Activated CD4-positive, alpha-beta T cell treated with anti-CD3 and anti-CD28 coated beads, Interleukin-10, Interleukin-2, amounts not matched to agents 100 ng/mL and 50 ng/mL, durations not matched to agents 16 hours and 8 hours (primary cell): ENCODE data around the gene ARHGAP26.

Experiments used
- DNase-seq: peaks from one replicate; pipeline ENCODE4 v3.0.0-alpha.2; 2020

ARHGAP26 gene

GRCh38 chr5:143236682-143237081 is 466.5 kb downstream of the ARHGAP26 start:
- DNase-seq: no peak

DNA sequence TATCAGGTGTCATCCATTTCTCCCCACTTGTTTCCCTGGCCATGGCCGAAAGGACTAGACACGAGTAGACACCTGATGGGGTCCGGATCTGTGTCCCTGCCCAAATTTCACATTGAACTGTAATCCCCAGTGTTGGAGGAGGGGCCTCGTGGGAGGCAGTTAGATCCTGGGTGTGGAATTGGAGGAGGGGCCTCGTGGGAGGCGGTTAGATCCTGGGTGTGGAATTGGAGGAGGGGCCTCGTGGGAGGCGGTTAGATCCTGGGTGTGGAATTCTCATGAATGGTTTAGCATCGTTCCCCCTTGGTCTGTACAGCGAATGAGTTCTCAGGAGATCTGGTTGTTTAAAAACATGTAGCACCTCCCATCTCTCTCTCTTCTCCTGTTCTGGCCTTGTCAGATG is 467.5 kb downstream of the ARHGAP26 start:
- DNase-seq: no peak

DNA sequence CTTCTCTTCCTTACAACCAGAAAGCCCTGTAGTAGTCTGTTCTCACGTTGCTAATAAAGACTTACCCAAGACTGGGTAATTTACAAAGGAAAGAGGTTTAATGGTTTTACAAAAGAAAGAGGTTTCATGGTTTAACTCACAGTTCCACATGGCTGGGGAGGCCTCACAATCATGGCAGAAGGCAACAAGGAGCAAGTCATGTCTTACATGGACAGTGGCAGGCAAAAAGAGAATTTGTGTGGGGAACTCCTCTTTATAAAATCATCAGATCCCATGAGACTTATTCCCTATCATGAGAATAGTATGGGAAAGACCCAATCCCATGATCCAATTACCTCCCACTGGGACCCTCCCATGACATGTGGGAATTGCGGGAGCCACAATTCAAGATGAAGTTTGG is 468.4 kb downstream of the ARHGAP26 start:
- DNase-seq: no peak

- DNase-seq: no peak
Measured at GRCh38 chr5:143239882-143240518, 469.8 kb downstream of the ARHGAP26 start.

GRCh38 chr5:143241892-143242291 is 471.7 kb downstream of the ARHGAP26 start:
- DNase-seq: no peak

DNA sequence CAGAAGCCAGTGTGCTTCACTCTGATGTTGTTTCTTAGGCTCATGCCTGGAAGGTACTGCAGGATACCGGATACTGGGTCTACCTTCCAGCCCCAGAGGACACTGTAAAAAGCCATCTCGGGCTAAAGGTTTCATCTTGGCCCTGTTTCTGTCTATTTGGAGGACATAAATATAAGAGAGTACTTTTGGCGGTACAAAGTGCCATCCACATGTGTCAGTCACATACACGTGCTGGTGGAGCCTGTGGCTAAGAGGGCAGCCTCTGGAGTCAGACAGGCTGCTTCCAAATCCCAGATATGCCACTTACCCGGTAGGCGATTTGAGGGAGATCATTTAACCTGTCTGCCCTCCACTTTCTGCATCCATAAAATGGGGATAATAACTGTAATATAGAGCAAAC is 472.9 kb downstream of the ARHGAP26 start:
- DNase-seq: no peak

GRCh38 chr5:143244000-143244736 is 474.0 kb downstream of the ARHGAP26 start:
- no peak for DNase-seq

- DNase-seq: no peak
Measured at GRCh38 chr5:143244990-143245389, 474.8 kb downstream of the ARHGAP26 start.

DNA sequence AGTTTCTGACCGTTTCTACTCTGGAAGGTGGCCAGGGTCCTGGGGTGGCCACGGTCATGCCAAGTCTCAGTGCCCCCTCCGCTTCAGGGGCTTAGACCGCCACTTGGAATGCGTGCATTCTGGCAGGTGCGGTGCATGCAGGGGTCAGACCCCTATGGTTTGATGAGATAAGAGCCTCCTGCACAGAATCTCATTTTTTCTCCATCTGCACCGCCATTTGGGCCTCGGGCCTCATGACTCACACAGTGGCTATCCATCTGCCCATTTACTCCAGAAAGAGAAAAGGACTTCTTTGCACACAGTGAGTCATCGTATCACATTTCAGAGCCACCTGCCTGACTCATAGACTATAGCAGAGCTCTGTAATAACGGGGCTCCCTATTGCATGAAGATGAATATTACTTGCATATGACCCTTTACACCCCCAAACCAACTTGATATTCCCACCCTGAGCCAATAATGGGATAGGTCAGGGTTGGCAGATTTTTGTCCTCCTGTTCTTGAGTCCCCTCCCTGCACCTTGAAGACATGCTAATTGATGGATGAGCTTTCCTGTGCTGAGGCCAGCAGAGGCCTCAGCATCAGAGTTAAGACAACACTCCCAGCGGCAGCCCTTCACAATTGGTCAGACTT is 475.9 kb downstream of the ARHGAP26 start:
- DNase-seq: no peak

DNA sequence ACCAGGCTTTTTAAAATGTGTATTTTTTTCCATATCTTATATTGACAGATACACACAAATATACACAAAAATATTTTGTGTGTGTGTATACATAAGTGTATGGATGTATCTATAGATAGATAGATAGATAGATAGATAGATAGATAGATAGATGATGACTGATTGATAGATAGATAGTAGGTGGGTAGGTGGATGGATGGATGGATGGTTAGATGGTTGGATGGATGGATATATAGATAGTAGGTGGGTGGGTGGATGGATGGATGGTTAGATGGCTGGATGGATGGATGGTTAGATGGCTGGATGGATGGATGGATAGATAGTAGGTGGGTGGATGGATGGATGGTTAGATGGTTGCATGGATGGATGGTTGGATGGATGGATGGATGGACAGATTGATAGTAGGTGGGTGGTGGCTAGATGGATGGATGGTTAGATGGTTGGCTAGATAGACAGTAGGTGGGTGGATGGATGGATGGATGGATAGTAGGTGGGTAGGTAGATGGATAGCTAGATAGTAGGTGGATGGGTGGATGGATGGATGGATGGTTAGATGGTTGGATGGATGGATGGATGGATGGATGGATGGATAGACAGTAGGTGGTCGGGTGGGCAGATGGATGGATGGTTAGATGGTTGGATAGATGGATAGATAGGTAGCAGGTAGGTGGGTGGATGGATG is 477.1 kb downstream of the ARHGAP26 start:
- no peak for DNase-seq

- no peak for DNase-seq
Measured at GRCh38 chr5:143248391-143248790, 478.2 kb downstream of the ARHGAP26 start.

- DNase-seq: no peak
Measured at GRCh38 chr5:143248822-143249579, 478.8 kb downstream of the ARHGAP26 start.

DNA sequence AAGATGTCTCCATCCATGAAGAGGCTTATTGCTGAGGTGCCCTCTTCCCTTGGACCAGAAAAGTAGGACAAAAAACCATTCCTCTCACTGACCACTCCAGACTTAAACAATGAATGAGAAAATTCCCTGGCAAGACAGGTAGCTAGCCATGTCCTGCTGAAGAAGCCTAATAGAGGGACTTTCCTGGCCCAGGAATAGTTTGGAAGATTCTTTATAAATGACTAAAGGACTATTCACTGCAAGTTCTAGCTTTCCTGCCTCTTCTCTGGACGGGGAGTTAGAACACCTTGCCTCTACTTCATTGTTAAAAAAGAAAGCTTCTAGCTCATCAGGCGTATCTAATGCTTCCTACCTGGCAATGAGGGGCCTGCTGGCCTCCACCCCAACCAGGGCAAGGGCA is 479.7 kb downstream of the ARHGAP26 start:
- DNase-seq: no peak

DNA sequence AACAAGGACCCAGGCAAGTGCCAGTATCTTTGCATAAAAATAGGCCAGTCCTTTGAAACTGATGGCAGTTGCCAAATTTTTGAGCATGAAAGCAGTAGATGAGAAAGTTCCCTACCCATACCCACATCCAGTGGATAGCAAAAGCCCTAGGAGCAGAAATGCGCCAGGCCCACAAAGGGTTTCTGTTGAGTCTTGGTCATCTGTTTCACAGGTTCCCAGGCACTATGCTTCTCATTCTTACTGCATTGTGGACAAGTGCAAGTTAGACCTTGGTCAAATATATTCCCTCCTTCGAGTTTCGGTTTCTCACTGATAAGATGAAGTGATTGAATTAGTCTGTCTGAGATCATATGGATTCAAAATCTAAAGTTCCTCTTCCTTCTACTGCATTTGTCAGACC is 481.0 kb downstream of the ARHGAP26 start:
- DNase-seq: no peak

GRCh38 chr5:143251946-143252345 is 481.8 kb downstream of the ARHGAP26 start:
- DNase-seq: no peak

DNA sequence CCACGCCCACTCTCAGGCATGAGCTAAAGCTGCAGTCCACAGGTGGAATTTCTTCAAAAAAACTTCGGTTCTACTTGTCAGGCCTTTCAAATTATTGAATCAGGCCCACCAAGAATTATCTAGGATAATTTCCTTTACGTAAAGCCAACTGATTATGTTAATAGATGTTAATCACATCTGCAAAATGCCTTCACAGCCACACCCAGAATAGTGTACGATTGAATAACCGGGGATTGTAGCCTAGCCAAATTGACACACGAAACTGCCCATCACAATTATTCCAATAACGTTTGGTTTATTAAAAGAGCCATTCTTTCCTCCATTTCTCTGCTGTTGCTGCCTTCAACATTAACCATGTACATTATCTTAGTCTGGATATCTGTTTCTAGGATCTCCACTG is 484.6 kb downstream of the ARHGAP26 start:
- no peak for DNase-seq

- no peak for DNase-seq
Measured at GRCh38 chr5:143258559-143259253, 488.5 kb downstream of the ARHGAP26 start.

DNA sequence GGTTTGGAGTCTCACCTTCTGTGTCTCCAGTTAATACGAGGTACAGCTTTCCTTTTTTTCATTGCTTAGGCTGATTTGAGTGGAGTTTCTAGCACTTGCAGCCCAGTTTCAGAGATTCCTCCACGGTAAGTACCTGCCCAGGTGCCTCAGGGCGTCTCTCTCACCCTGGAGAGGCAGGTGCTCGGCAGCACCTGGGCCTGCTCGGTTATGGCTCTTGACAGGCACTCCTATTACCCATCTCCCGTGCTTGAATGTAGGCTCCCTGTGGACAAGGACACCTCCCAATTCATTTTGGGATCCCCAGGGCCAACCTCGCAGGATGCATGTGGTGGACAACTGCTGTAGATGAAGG is 489.1 kb downstream of the ARHGAP26 start:
- no peak for DNase-seq

DNA sequence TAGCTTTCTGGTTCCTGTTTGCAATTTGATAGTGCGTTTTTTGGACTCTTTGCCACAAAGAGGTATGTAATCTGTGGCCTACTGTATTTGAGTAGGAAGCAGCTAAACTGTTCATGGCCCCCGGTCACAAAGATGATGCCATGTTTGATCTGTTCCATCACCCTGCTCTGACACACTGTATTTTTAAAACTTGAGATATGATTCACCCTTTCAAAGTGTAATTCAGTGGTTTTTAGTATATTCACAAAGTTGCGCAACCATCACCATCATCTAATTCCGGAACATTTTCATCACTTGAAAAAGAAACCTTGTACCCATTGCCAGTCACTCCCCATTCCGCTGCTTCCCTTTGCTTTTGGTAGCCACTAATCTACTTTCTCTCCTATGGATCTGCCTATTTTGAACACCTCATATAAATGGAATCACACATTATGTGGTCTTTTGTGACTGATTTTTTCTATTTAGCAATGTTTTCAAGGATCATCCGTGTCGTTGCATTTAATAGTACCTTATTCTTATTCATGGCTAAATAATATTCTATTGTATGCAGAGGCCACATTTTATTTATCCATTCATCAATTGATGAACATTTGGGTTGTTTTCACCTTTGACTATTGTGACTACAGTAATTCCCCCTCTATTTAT is 491.7 kb downstream of the ARHGAP26 start:
- peak; percentile 33 for DNase-seq

DNA sequence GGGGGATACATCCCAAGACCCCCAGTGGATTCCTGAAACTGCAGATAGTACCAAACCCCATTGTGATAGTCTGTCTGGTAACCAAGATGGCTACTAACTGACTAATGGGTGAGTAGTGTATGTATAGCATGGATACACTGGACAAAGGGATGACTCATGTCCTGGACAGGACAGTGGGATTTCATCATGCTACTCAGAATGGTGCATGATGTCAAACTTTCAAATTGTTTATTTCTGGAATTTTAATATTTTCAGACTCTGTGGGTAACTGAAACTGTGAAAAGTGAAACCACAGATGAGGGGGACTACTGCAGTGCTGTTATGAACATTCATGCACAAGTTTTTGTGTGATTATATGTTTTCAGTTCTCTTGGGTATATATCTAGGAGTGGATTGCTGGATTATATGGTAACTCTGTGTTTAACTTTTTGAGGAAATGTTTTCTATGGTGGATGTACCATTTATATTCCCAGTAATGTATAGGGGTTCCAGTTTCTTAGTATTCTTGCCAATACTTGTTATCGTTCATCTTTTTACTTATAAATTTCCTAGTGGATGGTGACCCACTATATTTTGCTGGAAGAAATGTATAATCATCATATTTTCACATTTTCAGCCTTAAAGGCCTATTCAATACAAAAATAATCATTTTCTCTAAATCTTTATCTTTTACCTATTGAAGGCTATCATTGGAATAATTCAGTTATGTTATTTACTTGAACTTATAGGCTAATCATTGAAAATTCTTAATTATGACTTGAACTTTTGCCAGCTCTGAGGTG is 492.4 kb downstream of the ARHGAP26 start:
- DNase-seq: peak; percentile 10

GRCh38 chr5:143263272-143263810 is 493.2 kb downstream of the ARHGAP26 start:
- DNase-seq: no peak
